PFSK-1 (cell line): ENCODE data around the gene EPS15.

Experiments used
- FOXP2 ChIP-seq: optimal IDR thresholded peaks from 2 replicates; pipeline ENCODE3; 2011; ENCODE audit warnings: borderline replicate concordance, control low read depth, inconsistent platforms; ENCODE audit not compliant: insufficient read depth; ENCODE audit errors: extremely low read length, extremely low read depth
- POLR2AphosphoS5 ChIP-seq: IDR thresholded peaks from 2 replicates; pipeline ENCODE4 v1.6.1; 2012; ENCODE audit warnings: low read depth, mild to moderate bottlenecking, control low read depth, low read length, moderate library complexity
- SIN3A ChIP-seq: IDR thresholded peaks from 2 replicates; pipeline ENCODE4 v1.6.1; 2012; ENCODE audit warnings: mild to moderate bottlenecking, low read length, moderate library complexity, borderline replicate concordance; ENCODE audit not compliant: insufficient read depth
- TAF1 ChIP-seq: IDR thresholded peaks from 2 replicates; pipeline ENCODE4 v1.6.1; 2012; ENCODE audit warnings: low read length, control low read depth, borderline replicate concordance; ENCODE audit not compliant: insufficient read depth
- TF ChIP-seq, protein P1 (sequence below), 2 experiments: IDR thresholded peaks; 2 replicates each; pipeline versions ENCODE4 v1.6.1 to v1.8.0; 2011 to 2012; ENCODE audit warnings: low read depth in 2 of 2, low read length in 2 of 2, control low read depth in 1 of 2, inconsistent platforms in 1 of 2, mild to moderate bottlenecking in 1 of 2, moderate library complexity in 1 of 2; ENCODE audit not compliant: insufficient read depth in 1 of 2

The EPS15 gene

DNA sequence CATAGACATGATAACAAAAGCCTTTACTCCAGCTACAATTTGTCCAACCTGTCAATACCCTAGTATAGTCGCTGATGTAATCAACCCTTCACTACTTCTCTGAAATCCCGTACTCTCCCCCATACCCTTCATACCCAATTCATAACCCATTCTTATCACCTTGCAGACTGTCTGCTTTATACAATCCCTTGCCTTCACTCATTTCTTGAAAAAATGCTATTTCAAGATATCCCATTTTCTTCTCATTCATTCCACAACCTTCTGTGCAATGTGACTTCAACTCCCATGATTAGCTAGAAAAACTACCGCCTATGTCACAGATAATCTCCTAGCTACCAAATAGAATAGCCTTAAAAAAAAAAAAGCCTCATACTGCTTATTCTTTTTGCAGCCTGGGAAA lies 49.5 kb downstream of the EPS15 start:
- TF ChIP-seq, protein P1, sequence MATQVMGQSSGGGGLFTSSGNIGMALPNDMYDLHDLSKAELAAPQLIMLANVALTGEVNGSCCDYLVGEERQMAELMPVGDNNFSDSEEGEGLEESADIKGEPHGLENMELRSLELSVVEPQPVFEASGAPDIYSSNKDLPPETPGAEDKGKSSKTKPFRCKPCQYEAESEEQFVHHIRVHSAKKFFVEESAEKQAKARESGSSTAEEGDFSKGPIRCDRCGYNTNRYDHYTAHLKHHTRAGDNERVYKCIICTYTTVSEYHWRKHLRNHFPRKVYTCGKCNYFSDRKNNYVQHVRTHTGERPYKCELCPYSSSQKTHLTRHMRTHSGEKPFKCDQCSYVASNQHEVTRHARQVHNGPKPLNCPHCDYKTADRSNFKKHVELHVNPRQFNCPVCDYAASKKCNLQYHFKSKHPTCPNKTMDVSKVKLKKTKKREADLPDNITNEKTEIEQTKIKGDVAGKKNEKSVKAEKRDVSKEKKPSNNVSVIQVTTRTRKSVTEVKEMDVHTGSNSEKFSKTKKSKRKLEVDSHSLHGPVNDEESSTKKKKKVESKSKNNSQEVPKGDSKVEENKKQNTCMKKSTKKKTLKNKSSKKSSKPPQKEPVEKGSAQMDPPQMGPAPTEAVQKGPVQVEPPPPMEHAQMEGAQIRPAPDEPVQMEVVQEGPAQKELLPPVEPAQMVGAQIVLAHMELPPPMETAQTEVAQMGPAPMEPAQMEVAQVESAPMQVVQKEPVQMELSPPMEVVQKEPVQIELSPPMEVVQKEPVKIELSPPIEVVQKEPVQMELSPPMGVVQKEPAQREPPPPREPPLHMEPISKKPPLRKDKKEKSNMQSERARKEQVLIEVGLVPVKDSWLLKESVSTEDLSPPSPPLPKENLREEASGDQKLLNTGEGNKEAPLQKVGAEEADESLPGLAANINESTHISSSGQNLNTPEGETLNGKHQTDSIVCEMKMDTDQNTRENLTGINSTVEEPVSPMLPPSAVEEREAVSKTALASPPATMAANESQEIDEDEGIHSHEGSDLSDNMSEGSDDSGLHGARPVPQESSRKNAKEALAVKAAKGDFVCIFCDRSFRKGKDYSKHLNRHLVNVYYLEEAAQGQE (IDR thresholded peaks at IDR 0.05; ENCODE audit: insufficient read depth in 1 of 2, low read depth in 2 of 2, low read length in 2 of 2) = no peak
- TF ChIP-seq SIN3A = no peak
- no peak for TF ChIP-seq TAF1
- no peak for TF ChIP-seq FOXP2
- TF ChIP-seq POLR2AphosphoS5 = no peak

GRCh38 chr1:51464828-51465227 lies 54.2 kb downstream of the EPS15 start:
- no peak for TF ChIP-seq FOXP2
- TF ChIP-seq TAF1 = no peak
- no peak for TF ChIP-seq POLR2AphosphoS5
- TF ChIP-seq, protein P1 (IDR thresholded peaks at IDR 0.05; ENCODE audit: insufficient read depth in 1 of 2, low read depth in 2 of 2, low read length in 2 of 2) = no peak
- no peak for TF ChIP-seq SIN3A

DNA sequence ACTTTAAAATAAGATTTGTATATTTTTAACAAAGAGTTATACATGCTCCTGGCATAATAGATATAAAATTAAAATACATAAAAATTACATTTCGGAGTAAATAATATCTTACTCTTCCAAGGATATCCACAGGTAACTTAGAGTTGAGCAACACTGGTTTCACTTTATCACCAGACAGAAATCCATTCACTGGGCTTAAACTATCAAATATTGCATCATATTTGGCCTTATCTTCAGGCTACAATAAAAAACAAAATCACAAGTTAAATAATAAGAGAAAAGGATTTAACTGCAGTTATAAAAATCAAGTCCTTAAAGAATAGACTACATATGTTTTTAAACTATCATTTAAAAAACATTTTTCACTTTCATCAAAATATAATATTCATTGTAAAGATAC lies 55.5 kb downstream of the EPS15 start:
- TF ChIP-seq, protein P1 (IDR thresholded peaks at IDR 0.05; ENCODE audit: insufficient read depth in 1 of 2, low read depth in 2 of 2, low read length in 2 of 2) = no peak
- TF ChIP-seq FOXP2 = no peak
- no peak for TF ChIP-seq TAF1
- TF ChIP-seq SIN3A = no peak
- TF ChIP-seq POLR2AphosphoS5 = no peak

DNA sequence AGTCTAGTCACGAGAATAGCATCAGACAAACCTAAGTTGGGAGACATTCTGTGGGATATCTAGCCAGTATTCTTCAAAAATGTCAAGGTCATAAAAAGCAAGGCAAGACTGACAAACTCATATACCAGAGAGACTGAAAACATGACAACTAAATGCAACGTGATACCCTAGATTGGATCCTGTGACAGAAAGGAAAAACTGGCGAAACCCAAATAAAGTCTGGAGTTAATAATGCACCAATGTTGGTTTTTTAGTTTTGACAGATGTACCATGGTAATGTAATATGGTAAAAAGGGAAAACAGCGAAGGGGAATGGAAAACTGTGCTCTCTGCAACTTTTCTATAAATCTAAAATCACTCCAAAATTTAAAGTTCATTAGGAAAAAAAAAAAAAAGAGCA lies 64.5 kb downstream of the EPS15 start:
- TF ChIP-seq POLR2AphosphoS5 = no peak
- no peak for TF ChIP-seq TAF1
- no peak for TF ChIP-seq FOXP2
- no peak for TF ChIP-seq SIN3A
- TF ChIP-seq, protein P1 (IDR thresholded peaks at IDR 0.05; ENCODE audit: insufficient read depth in 1 of 2, low read depth in 2 of 2, low read length in 2 of 2) = no peak

GRCh38 chr1:51453010-51453409 lies 66.1 kb downstream of the EPS15 start:
- TF ChIP-seq, protein P1 (IDR thresholded peaks at IDR 0.05; ENCODE audit: insufficient read depth in 1 of 2, low read depth in 2 of 2, low read length in 2 of 2) = no peak
- TF ChIP-seq FOXP2 (no peak), POLR2AphosphoS5 (no peak), SIN3A (no peak), TAF1 (no peak)
